Measurements from ENCODE around the gene MSL1.
A peak's percentile ranks its signal among the peaks of the same experiment; 100 is the strongest.

MSL1 gene

GRCh38 chr17:40079545-40079944, 42.2 kb upstream of the MSL1 start:
- TF ChIP-seq EP300 (IDR thresholded peaks at IDR 0.05; ENCODE audit: borderline replicate concordance) (no peak), RAD21 (IDR thresholded peaks at IDR 0.05; ENCODE audit: low read depth) (no peak), FOXM1 (IDR thresholded peaks at IDR 0.05; ENCODE audit: borderline replicate concordance, low read depth) (no peak)

GRCh38 chr17:40084477-40084876, 37.3 kb upstream of the MSL1 start:
- no peak for TF ChIP-seq MAX (IDR thresholded peaks at IDR 0.05)
- TF ChIP-seq REST (IDR thresholded peaks at IDR 0.05; ENCODE audit: low read depth), result no peak
- TF ChIP-seq RAD21 (IDR thresholded peaks at IDR 0.05; ENCODE audit: low read depth), result no peak
- TF ChIP-seq EGR1 (IDR thresholded peaks at IDR 0.05), result no peak
- no peak for TF ChIP-seq USF1 (IDR thresholded peaks at IDR 0.05)
- TF ChIP-seq CREB1 (IDR thresholded peaks at IDR 0.05; ENCODE audit: low read depth), result no peak
- TF ChIP-seq FOXM1 (IDR thresholded peaks at IDR 0.05; ENCODE audit: borderline replicate concordance, low read depth), result no peak
- no peak for TF ChIP-seq TEAD4 (IDR thresholded peaks at IDR 0.05)
- TF ChIP-seq CEBPB (IDR thresholded peaks at IDR 0.05), result no peak
- TF ChIP-seq TAF1 (IDR thresholded peaks at IDR 0.05; ENCODE audit: low read depth), result no peak
- TF ChIP-seq ZBTB7A (IDR thresholded peaks at IDR 0.05; ENCODE audit: low read depth), result no peak
- no peak for TF ChIP-seq EP300 (IDR thresholded peaks at IDR 0.05; ENCODE audit: borderline replicate concordance)
- TF ChIP-seq TCF12 (IDR thresholded peaks at IDR 0.05; ENCODE audit: low read depth), result no peak

- TF ChIP-seq EGR1 (IDR thresholded peaks at IDR 0.05), result no peak
- no peak for TF ChIP-seq YY1 (IDR thresholded peaks at IDR 0.05; ENCODE audit: low read depth)
- TF ChIP-seq RAD21 (IDR thresholded peaks at IDR 0.05; ENCODE audit: low read depth), result peak; percentile 78
- no peak for TF ChIP-seq USF1 (IDR thresholded peaks at IDR 0.05)
- no peak for TF ChIP-seq MAX (IDR thresholded peaks at IDR 0.05)
- peak; percentile 93 for TF ChIP-seq ZBTB7A (IDR thresholded peaks at IDR 0.05; ENCODE audit: low read depth)
Measured at GRCh38 chr17:40086150-40087044, 35.4 kb upstream of the MSL1 start.

GRCh38 chr17:40087049-40087794, 34.5 kb upstream of the MSL1 start:
- TF ChIP-seq NFIC (IDR thresholded peaks at IDR 0.05) (no peak), EP300 (IDR thresholded peaks at IDR 0.05; ENCODE audit: borderline replicate concordance) (no peak), TCF12 (IDR thresholded peaks at IDR 0.05; ENCODE audit: low read depth) (no peak), CREB1 (IDR thresholded peaks at IDR 0.05; ENCODE audit: low read depth) (no peak), YY1 (IDR thresholded peaks at IDR 0.05; ENCODE audit: low read depth) (no peak), FOXM1 (IDR thresholded peaks at IDR 0.05; ENCODE audit: borderline replicate concordance, low read depth) (no peak)

GRCh38 chr17:40087903-40088718, 33.7 kb upstream of the MSL1 start:
- no peak for TF ChIP-seq TCF12 (IDR thresholded peaks at IDR 0.05; ENCODE audit: low read depth)
- peak; percentile 64; the same call in 1 of the 2 replicates for TF ChIP-seq YY1 (IDR thresholded peaks at IDR 0.05; ENCODE audit: low read depth)
- TF ChIP-seq FOXM1 (IDR thresholded peaks at IDR 0.05; ENCODE audit: borderline replicate concordance, low read depth), result no peak
- TF ChIP-seq REST (IDR thresholded peaks at IDR 0.05; ENCODE audit: low read depth), result no peak
- TF ChIP-seq EP300 (IDR thresholded peaks at IDR 0.05; ENCODE audit: borderline replicate concordance), result no peak
